Umbilical cord (tissue), 2 donors: ENCODE data around the gene MT1X. TPM values are rescaled to one million over a fixed set of nuclear protein-coding genes. Genes with fewer than 3 reads are reported as not detected.

ENCODE experiments used
- DNase-seq: peaks from one replicate; pipeline ENCODE4 v3.0.0-alpha.2; 2015; ENCODE audit warnings: low spot score
- total RNA-seq: library from RNA; depleted of rRNA; stranded (reverse); fragments of >200 nt; gene quantifications from one replicate; pipeline ENCODE4 v1.2.3, GENCODE V29; 2014; ENCODE audit warnings: low replicate concordance; ENCODE audit not compliant: insufficient read depth

The MT1X gene
- 2.9 TPM for total RNA-seq

DNA sequence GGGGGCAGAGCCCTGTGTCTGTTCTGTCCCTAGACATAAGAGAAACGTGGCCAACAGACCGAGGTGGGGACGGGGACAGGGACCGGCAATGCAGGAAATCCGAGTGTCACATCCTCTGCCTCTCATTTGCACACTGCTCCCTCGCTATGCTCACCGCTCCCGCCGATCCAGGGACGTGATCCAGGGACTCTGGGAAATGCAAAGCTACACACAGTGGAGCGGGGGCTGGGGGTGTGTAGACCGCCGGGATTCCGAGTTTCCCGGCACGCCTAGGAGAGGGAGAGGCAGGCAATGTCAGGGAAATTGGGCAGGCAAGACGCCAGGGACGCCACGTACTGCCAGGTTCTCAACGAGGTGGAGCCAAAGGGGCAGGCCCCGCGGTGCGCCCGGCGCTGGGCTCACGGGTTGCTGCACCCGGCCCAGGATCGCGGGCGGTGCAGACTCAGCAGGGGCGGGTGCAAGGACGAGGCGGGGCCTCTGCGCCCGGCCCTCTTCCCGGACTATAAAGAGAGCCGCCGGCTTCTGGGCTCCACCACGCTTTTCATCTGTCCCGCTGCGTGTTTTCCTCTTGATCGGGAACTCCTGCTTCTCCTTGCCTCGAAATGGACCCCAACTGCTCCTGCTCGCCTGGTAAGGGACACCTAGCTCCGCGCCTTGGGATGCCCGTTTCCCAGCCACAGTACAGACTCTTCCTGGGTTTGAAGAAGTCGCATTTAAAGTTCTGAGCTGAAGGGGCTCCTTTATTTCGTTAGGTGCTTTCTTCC is at the start of gene MT1X:
MT1X (plus strand) TSS at position 532 of the 764 bp plus-strand sequence; CDS start at position 603, 71 bp downstream.
- DNase-seq, result peak; percentile 94

DNA sequence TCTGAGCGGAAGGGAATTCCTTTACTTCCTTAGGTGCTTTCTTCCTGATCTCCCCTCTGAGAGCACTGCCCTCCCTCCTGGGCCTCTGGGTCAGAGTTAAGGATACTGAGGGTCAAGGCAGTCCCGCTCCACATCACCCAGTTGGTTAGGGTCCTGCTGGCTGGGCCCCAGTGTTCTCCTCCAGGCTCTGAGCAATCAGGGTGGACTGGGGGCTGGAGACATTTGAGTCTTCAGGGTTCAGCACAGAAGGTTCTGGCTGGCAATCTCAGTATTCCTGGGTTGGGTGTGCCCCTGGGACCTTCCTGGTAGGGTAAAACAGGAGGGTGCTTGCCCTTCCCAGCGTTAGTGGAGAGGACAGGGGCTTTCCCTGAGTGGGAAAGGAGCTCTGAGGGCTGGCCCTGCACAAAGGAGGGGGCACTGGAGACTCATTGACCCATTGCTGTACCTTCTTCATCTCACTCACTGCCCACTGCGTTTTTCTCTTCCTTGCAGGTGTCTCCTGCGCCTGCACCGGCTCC is 49.4 kb upstream of the MT1X start:
- no peak for DNase-seq

DNA sequence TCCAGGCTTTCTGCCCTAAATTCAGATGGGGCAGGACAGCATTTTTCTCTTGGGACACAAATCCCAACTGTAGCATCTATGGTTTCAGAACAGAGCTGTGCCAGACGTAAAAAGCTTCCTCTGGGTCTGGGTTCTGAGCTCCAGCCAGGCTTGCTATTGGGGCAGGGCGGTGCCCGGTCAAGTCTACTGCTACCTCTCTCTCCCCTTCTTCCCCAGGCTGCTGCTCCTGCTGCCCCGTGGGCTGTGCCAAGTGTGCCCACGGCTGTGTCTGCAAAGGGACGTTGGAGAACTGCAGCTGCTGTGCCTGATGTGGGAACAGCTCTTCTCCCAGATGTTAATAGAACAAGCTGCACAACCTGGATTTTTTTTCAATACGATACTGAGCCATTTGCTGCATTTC is 48.7 kb upstream of the MT1X start:
- DNase-seq, result no peak

DNA sequence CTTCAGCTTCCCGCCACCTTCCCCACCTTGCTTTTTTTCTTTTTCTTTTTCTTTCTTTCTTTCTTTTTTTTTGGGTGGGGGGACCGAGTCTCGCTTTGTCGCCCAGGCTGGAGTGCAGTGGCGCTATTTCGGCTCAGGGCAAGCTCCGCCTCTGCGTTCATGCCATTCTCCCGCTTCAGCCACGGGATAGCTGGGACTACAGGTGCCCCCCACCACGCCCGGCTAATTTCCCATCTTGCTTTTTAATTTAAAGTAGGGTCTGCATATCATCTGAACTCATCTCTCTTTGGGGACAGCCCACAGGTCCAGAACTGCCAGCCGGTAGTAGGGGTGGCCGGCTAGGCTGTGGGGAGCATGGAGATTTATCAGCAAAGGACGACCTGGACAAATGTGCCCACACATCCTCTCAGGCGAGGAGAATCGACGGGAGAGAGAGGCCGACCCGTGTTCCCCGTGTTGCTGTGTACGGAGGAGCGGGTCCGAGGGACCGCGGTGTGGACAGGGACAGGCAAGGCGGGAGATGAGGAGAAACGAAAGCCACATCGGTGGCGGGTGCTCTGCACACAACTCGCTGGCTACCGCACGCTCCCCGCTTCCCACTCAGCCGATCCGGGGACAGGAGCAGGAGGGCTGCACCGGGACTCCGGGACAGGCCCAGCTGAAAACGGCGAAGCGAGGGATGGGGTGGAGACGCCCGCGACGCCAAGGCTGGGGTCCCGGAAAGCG is 47.4 kb upstream of the MT1X start:
- DNase-seq, result no peak

DNA sequence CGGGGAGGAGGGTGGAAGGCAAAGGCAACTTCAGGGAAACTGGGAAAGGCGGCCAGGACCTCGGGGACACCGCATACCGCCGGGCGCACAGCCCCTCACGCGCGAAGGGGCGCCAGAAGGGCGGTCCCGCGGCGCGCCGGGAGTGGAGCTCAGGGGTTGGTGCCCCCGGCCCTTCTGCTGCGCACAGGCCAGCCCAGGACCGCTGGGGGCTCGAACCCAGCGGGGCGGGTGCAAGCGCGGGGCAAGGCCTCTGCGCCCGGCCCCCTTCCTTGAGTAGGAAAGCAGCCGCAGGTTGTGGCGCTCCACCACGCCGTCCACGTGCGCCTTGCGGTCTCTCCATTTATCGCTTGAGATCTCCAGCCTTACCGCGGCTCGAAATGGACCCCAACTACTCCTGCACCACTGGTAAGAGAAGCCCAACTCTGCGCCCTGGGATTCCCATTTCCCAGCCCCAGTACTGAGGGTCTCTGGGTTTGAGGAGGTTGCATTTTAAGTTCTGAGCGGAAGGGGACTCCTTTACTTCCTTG is 46.8 kb upstream of the MT1X start:
- no peak for DNase-seq

DNA sequence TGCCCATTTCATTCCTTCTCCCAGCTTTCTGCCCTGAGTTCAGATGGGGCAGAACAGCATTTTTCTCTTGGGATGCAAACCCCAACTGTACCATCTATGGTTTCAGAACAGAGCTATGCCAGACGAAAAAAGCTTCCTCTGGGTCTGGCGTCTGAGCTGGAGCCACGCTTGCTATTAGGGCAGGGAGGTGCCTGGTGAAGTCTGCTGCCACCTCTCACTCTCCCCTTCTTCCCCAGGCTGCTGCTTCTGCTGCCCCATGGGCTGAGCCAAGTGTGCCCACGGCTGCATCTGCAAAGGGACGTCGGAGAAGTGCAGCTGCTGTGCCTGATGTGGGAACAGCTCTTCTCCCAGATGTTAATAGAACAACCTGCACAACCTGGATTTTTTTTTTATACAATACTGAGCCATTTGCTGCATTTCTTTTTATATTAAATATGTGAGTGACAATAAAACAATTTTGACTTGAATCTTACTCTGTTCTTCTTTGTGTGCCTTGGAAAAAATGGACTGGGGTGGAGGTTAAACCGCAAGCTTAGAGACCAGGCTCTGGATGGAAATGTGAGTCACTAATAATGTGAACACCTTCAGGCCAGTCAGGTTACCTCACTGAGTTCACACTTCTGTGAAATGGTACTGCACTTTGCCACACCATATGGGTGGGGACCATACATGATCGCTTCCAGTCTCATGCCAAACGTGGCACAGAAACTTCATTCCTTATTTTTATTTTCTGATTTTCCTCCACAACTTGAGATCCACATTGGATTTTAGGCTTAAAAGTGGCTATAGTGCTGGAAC is 45.5 kb upstream of the MT1X start:
- no peak for DNase-seq

DNA sequence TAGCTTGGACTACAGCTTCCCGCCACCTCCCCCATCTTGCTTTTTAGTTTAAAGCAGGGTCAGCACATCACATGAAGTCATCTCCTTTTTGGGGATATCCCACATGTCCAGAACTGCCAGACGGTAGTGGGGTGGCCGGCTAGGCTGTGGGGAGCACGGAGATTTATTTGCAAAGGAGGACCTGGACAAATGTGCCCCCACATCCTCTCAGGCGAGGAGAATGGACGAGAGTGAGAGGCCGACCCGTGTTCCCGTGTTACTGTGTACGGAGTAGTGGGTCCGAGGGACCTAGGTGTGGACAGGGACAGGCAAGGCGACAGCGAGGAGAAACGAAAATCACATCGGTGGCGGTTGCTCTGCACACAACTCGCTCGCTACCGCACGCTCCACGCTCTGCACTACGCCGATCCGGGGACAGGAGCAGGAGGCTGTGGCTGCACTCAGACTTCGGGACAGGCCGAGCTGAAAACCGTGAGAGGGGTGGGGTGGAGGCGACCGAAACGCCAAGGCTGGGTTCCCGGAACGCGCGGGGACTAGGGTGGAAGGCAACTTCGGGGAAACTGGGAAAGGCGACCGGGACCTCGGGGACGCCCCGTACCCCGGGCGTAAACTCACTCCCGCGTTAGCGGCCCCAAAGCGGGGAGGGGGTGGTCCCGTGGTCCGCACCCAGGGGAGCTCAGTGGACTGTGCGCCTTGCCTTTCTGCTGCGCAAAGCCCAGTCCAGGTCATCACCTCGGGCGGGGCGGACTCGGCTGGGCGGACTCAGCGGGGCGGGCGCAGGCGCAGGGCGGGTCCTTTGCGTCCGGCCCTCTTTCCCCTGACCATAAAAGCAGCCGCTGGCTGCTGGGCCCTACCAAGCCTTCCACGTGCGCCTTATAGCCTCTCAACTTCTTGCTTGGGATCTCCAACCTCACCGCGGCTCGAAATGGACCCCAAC is 44.2 kb upstream of the MT1X start, which contains the start of gene MT1A:
MT1A (plus strand) TSS at position 853 of the 937 bp plus-strand sequence; CDS start at position 926, 73 bp downstream.
- peak; percentile 59 for DNase-seq

DNA sequence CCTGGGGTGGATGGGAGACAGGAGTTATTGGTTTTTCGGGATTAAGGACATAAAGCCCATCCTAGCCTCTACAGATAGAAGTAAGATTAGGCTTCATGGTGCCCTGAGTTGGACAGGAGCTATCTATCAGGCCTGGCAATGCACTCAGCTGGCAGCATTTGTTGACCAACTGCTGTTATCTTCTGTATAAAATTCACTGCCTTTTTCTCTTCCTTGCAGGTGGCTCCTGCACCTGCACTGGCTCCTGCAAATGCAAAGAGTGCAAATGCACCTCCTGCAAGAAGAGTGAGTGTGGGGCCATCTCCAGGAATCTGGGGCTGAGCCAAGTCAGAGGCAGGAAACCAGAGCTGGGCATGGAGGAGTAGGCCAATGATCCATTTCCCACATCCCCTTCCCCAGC is 43.2 kb upstream of the MT1X start:
- DNase-seq, result no peak

DNA sequence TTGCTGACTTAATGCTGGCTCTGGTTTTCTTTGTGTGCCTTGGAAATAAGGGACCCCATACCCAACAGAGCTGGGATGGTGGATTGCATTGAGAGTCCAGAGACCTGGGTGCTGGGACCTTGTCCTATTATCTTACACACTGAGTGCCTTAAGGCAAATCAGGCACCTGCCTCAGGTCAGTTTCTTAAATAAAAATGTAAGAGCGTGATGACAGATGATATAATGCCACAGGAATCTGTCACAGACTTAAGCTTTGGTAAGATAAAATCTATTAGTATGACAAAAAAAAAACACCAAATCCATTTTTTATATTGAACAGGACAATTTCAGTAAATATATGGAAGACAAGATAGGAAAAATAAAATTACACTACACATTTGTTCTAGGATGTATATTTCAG is 42.2 kb upstream of the MT1X start:
- DNase-seq, result no peak

DNA sequence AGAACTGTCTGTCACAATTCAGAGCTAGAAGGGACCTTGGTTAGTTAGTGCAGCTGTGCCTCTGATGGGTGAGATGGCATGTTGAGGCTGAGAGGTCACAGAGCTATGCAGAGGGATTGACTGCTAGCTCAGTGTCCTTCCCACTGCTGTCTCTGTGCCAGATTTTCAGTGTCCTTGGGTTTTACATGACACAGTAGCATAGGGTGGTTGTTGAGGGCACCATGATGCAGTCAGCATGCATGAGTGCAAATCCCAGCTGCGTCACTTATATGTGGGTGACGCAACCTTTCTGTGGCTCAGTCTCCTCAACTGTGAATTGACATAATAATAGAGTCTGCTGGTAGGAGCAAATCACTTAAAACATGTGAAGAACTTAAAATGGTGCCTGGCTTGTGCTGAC is 41.1 kb upstream of the MT1X start:
- no peak for DNase-seq

DNA sequence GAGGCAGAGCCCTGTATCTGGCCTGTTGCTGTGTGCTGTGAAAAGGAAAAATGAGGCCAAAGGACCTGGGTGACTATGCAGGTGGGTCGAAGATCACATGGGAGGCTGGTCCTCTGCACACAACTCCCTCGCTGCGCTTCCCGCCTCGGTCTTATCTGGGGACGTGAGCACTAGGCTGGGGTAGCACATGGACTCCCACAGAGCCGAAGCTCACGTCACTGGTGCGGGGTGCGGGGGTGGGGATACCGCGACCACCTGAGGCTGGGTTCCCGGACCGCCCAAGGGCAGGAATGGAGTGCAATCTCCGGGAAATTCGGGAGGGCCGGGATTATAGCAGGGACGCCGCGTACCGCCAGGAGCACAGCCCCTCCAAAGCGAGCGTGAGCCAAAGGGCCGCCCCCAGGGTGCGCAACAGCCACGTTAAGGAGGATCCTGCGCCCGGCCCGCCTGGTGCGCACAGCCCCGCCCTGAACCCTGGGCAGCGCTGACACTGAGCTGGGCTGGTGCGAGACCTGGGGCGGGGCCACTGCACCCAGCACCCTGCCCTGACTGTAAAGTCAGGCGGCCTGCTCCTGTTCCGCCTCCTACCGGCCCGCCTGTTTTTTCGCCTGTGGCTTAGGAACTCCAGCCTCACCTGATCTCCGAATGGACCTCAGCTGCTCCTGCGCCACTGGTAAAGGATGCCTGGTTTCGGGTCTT is 39.0 kb upstream of the MT1X start:
- no peak for DNase-seq

DNA sequence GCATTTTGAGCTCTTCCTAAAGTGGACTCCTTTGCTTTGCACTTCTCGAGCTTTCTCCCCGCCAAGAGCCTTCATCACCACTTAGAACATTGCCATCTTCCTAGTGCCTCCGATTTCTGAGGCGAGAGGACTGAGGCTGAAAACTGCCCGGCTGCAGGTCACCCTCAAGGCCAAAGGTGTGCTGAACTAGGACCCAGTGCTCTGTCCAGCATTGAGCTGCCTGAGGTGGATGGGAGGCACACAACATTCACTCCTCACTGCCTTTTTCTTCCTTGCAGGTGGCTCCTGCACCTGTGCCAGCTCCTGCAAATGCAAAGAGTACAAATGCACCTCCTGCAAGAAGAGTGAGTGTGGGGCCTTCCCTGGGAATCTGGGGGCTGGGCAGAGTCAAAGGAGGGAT is 38.4 kb upstream of the MT1X start:
- no peak for DNase-seq

DNA sequence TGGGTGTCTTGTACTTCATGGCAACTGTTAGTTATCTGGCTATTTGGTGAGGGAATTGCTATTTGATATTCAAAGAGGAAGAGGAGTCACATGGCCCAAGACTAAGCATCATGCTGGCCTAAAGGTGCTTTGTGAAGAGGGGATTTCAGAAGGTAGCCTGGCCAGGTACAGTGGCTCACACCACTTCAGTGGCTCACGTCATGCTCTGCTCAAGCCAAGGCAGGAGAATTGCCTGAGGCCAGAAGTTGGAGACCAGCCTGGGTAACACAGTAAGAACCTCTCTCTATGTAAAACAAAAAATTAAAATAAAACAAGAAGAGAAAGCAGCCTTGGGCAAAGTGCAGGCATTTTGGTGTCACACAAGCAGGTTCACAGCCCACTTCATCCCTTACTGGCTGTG is 37.0 kb upstream of the MT1X start:
- DNase-seq, result no peak

DNA sequence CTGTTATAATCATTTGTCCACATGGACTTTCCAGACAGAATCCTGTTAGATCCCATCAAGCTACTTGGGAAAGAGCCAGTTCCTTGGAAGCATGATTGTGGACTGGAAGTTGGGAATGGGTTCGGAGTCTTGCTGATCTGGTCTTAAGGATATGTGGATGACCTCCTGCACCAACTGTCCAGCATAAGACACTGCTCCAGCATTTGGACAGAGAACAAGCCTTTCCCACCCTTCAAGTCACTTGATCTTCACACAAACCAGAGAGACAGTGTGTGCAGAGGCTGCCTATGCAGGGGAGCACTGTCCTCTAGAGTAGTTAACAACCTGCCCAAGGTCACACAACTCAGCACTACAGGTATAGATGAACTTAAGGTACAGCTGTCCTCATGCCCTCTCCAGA is 36.4 kb upstream of the MT1X start:
- no peak for DNase-seq

DNA sequence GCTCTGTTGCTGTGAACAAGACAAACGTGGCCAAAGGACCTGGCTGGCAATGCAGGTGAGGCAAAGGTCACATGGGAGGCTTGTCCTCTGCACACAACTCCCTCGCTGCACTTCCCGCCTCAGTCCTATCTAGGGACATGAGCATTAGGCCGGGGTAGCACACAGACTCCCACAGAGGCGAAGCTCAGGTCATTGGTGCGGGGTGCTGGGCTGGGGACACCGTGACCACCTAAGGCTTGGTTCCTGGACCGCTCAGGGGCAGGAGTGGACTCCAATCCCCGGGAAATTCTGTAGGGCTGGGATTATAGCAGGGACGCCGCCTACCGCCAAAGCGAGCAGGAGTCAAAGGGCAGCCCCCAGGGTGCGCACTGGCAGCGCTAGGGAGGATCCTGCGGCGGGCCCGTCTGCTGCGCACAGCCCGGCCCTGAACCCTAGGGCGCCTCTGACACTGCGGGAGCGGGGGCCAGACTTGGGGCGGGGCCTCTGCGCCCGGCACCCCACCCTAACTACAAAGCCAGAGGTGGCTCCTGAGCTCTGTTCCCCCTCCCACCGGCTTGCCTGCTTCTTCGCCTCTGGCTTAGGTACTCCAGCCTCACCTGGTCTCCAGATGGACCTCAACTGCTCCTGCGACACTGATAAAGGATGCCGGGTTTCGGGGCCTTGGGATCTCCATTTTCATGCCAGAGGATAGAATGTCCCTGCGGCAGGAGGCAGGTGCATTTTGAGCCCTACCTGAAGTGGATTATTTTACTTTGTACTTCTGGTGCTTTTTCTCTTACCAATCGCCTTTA is 34.4 kb upstream of the MT1X start:
- no peak for DNase-seq

DNA sequence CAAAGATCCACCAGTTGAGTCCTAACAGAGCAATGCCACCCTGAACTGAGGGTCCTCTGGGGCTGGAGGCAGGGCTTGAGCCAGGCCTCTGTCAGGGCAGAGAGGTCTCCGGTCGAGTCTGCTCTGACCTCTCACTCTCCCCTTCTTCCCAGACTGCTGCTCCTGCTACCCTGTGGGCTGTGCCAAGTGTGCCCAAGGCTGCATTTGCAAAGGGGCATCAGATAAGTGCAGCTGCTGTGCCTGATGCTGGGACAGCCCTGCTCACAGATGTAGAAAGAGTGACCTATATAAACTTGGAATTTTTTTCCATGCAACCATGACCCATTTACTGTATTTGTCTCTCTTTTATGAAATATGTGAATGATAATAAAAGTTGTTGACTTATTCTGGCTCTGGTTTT is 33.0 kb upstream of the MT1X start:
- no peak for DNase-seq

DNA sequence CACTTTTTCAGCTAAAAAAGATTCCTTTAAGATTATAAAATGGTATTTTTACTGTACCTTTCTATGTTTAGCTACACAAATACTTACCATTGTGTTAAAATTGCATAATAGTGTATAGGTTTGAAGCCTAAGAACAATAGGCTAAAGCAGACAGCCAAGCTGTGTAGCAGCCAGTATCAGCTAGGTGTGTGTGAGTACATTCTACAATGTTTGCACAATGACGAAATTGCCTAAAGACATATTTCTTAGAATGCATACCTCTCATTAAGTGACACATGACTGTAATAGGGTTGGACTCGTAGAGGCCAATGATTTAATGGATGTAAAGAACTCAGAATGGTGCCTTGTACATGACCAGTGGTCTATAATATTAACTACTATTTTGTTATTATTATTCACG is 32.5 kb upstream of the MT1X start:
- DNase-seq, result no peak

DNA sequence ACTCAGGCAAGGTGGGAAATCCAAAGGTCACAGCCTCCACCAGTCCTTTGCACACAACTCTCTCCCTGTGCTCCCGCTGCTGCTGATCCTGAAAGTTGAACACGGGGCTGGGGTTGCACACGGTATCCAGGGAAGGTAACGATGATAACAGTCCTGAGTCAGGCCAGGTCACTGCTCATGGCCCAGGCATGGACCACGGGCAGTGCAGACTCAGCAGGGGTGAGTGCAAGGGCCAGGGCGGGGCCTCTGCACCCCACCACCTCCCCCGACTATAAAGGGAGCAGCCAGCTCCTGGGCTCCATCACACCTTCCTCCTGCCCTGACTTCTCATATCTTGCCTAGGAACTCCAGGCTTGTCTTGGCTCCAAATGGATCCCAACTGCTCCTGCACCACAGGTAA is 30.7 kb upstream of the MT1X start, which contains the start of gene MT1B:
MT1B (plus strand) TSS at position 301 of the 400 bp plus-strand sequence; CDS start at position 369, 68 bp downstream.
- DNase-seq, result no peak

DNA sequence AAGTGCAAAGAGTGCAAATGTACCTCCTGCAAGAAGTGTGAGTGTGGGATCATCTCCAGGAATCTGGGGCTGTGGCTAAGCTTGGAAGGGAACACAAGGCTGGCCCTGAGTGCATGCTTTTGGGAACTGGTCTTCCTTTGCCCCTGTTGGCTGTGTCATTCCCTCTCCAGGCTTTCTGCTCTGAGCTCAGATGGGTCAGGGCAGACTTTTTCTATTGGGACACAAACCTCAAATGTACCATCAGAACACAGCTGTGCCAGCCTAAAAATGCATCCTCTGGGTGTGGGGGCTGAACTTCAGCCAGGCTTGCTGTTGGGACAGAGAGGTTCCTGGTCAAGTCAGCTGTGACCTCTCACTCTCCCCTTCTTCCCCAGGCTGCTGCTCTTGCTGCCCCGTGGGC is 29.7 kb upstream of the MT1X start:
- no peak for DNase-seq
